Keratinocyte (primary cell): Measurements from ENCODE around the gene CTIF. TPM values are rescaled to one million over a fixed set of nuclear protein-coding genes. Genes with fewer than 3 reads are reported as not detected.

Experiments used
- DNase-seq: peaks from one replicate; pipeline ENCODE4 v3.0.0-alpha.2; 2011; ENCODE audit warnings: low read depth, missing footprints, low spot score
- FAIRE-seq: peaks from 2 replicates; lab custom pipeline; 2011; peaks lifted over from hg19 to GRCh38; lab: Jason Lieb, UNC
- H2AFZ ChIP-seq: 2 replicates; pipeline ENCODE4 v1.6.0; 2012; ENCODE audit warnings: low read length, control low read depth, inconsistent platforms; ENCODE audit not compliant: control insufficient read depth
- H3K27ac ChIP-seq: 2 replicates; pipeline ENCODE4 v1.5.1; 2011; ENCODE audit warnings: low read length; ENCODE audit not compliant: control insufficient read depth, insufficient read depth
- H3K27me3 ChIP-seq: 3 replicates; pipeline ENCODE4 v1.6.0; 2011; ENCODE audit warnings: low read length; ENCODE audit not compliant: control insufficient read depth, insufficient read depth; ENCODE audit errors: extremely low read depth
- H3K36me3 ChIP-seq, 2 experiments: 2 replicates in 1 of 2; 3 replicates in 1 of 2; pipeline ENCODE4 v1.5.1; 2011; ENCODE audit warnings: low read length in 2 of 2, mild to moderate bottlenecking in 1 of 2; ENCODE audit not compliant: control insufficient read depth in 2 of 2, insufficient read depth in 2 of 2; ENCODE audit errors: extremely low read depth in 1 of 2
- H3K4me1 ChIP-seq: 3 replicates; pipeline ENCODE4 v1.5.1; 2011; ENCODE audit warnings: low read length; ENCODE audit not compliant: control insufficient read depth, insufficient read depth; ENCODE audit errors: extremely low read depth
- H3K4me2 ChIP-seq: 3 replicates; pipeline ENCODE4 v1.6.0; 2011; ENCODE audit warnings: low read depth, low read length; ENCODE audit not compliant: control insufficient read depth, insufficient read depth; ENCODE audit errors: extremely low read depth
- H3K4me3 ChIP-seq, 3 experiments: fragments of 200-600 bp in 1 of 3; sonication (generic) in 1 of 3; 2 replicates in 2 of 3; 3 replicates in 1 of 3; pipeline ENCODE4 v1.5.1; 2011 to 2016; ENCODE audit warnings: low read length in 3 of 3, mild to moderate bottlenecking in 3 of 3, control low read depth in 2 of 3, inconsistent platforms in 1 of 3, low read depth in 1 of 3, mixed read lengths in 1 of 3, mixed run types in 1 of 3, moderate library complexity in 1 of 3; ENCODE audit not compliant: control insufficient read depth in 2 of 3, insufficient read depth in 2 of 3; ENCODE audit errors: extremely low read depth in 1 of 3
- H3K79me2 ChIP-seq: 2 replicates; pipeline ENCODE4 v1.6.0; 2012; ENCODE audit warnings: low read length; ENCODE audit not compliant: control insufficient read depth, insufficient read depth
- H3K9ac ChIP-seq: 3 replicates; pipeline ENCODE4 v1.6.0; 2011; ENCODE audit warnings: low read length; ENCODE audit not compliant: control insufficient read depth, insufficient read depth; ENCODE audit errors: extremely low read depth
- H3K9me1 ChIP-seq: 3 replicates; pipeline ENCODE4 v1.6.0; 2011; ENCODE audit warnings: low read length; ENCODE audit not compliant: control insufficient read depth, insufficient read depth; ENCODE audit errors: extremely low read depth
- H3K9me3 ChIP-seq: 2 replicates; pipeline ENCODE4 v1.5.1; 2012; ENCODE audit warnings: low read depth, low read length; ENCODE audit not compliant: control insufficient read depth
- H4K20me1 ChIP-seq: 3 replicates; pipeline ENCODE4 v1.6.0; 2011; ENCODE audit warnings: low read length; ENCODE audit not compliant: control insufficient read depth, insufficient read depth; ENCODE audit errors: extremely low read depth
- CTCF ChIP-seq, 3 experiments: IDR thresholded peaks in 1 of 3; conservative IDR thresholded peaks in 1 of 3; optimal IDR thresholded peaks in 1 of 3; 2 replicates in 2 of 3; 3 replicates in 1 of 3; pipeline versions ENCODE3 to v1.5.1; 2011; ENCODE audit warnings: low read length in 3 of 3, mild to moderate bottlenecking in 3 of 3, moderate library complexity in 2 of 3, control low read depth in 1 of 3, inconsistent platforms in 1 of 3; ENCODE audit not compliant: insufficient read depth in 2 of 3; ENCODE audit errors: extremely low read depth in 1 of 3
- EZH2 ChIP-seq: IDR thresholded peaks from one replicate; pipeline ENCODE4 v1.6.1; 2012; ENCODE audit warnings: inconsistent platforms, mild to moderate bottlenecking, low read length, moderate library complexity
- dilution Hi-C: fragments of 300-500 bp; cut with MboI; formaldehyde crosslinking; loops from one replicate; pipeline ENCODE4 v1.7.0; 2020; ENCODE audit warnings: low sequenced_read_pairs; ENCODE audit not compliant: extremely low pct_ligation_motif_present
- polyA plus RNA-seq, 5 experiments: library from polyadenylated mRNA; depleted of rRNA in 3 of 5; stranded (reverse) in 3 of 5; stranded (forward) in 1 of 5; unstranded in 1 of 5; fragments of >200 nt; gene quantifications; 1 replicate in 1 of 5; 2 replicates in 3 of 5; 3 replicates in 1 of 5; pipeline versions ENCODE4 v1.2.1 to v1.2.3, GENCODE V29; 2011 to 2012; ENCODE audit warnings: missing spikeins in 2 of 5, low read depth in 1 of 5, low replicate concordance in 1 of 5

CTIF gene
- polyA plus RNA-seq, 1 donor (not counting 4 experiments of a cell fraction or from before 2014, with no cell fraction given) = 15.0 TPM

GRCh38 chr18:48721312-48721711 is 182.5 kb downstream of the CTIF start:
- TF ChIP-seq CTCF (optimal IDR thresholded peaks at IDR 0.05 in 1 of 3, IDR thresholded peaks at IDR 0.05 in 1 of 3, conservative IDR thresholded peaks at IDR 0.05 in 1 of 3; ENCODE audit: extremely low read depth in 1 of 3, insufficient read depth in 2 of 3, low read length in 3 of 3) (no peak), EZH2 (no peak)
- H3K27me3 ChIP-seq = no peaks in the 10 kb centered on the region
- dilution Hi-C loops = no loop called here
- H3K79me2 ChIP-seq = no peaks in the 10 kb centered on the region
- H3K27ac ChIP-seq = no peak overlapping the region
- FAIRE-seq (no peak), DNase-seq (no peak)
- no peak overlapping the region for H3K4me2 ChIP-seq
- H3K36me3 ChIP-seq = peaks cover 9 to 13% of the 10 kb centered on the region in 2 experiments
- H4K20me1 ChIP-seq = no peaks in the 10 kb centered on the region
- H2AFZ ChIP-seq = no peak overlapping the region
- no peak overlapping the region for H3K4me3 ChIP-seq
- peaks cover 3% of the 10 kb centered on the region for H3K9me3 ChIP-seq
- no peak overlapping the region for H3K9ac ChIP-seq
- H3K4me1 ChIP-seq = peaks cover 22% of the 10 kb centered on the region
- H3K9me1 ChIP-seq = no peaks in the 10 kb centered on the region

GRCh38 chr18:48723016-48723415 is 184.2 kb downstream of the CTIF start:
- H3K27me3 ChIP-seq = no peaks in the 10 kb centered on the region
- no peak overlapping the region for H3K4me2 ChIP-seq
- H3K79me2 ChIP-seq = no peaks in the 10 kb centered on the region
- H3K27ac ChIP-seq = no peak overlapping the region
- H3K9me3 ChIP-seq = peaks cover 5% of the 10 kb centered on the region
- no peaks in the 10 kb centered on the region for H4K20me1 ChIP-seq
- no peak overlapping the region for H3K9ac ChIP-seq
- peaks cover 9 to 13% of the 10 kb centered on the region in 2 experiments for H3K36me3 ChIP-seq
- dilution Hi-C loops = no loop called here
- no peak for TF ChIP-seq CTCF (optimal IDR thresholded peaks at IDR 0.05 in 1 of 3, IDR thresholded peaks at IDR 0.05 in 1 of 3, conservative IDR thresholded peaks at IDR 0.05 in 1 of 3; ENCODE audit: extremely low read depth in 1 of 3, insufficient read depth in 2 of 3, low read length in 3 of 3)
- no peak for TF ChIP-seq EZH2
- FAIRE-seq = no peak
- H3K9me1 ChIP-seq = no peaks in the 10 kb centered on the region
- no peak for DNase-seq
- peaks cover 31% of the 10 kb centered on the region for H3K4me1 ChIP-seq
- H2AFZ ChIP-seq = no peak overlapping the region
- H3K4me3 ChIP-seq = no peak overlapping the region
